ENCODE data around the gene CIB2. TPM values are rescaled to one million over a fixed set of nuclear protein-coding genes. Genes with fewer than 3 reads are reported as not detected.

Gene CIB2
- total RNA-seq: 9.7 and 15.2 TPM in 2 replicates

DNA sequence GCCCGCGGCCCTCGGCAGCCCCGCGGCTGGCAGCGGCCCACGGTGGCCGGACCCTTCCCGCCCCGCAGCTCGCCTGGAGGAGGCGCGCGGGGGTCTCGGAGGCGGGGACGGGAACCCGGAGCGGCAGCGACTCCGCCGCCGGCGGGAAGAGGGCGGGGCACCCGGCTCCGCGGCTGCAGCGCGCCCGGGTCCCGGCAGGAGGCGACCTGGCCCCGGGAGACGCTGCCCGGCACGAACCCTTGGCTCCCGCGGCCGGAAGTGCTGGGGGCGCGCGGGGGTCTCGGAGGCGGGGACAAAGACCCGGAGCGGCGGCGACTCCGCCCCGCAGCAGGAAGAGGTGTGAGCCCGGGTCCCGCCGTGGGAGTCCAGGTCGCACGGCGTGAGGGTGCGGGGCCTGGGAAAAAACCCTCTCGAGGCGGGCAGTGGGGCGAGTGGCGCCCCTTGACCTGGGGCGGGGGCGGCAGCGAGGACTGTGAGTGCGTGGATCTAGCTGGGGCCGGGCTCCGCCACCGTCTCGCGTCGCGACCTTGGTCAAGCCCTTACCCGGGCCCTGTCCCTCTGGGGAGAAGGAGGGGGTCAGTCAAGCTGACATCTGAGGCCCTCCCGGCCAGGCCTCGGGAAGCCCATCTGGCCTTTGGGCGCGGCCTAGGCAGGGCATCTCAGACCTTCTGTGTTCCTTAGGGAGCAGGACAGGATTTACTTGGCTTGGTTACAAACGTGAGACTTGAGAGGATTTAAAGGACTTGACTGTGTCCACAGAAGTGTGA lies at the start of gene CIB2:
Gene CIB2 (minus strand): TSS at position 151 of the 767 bp plus-strand sequence. CDS start 230 bp downstream, outside the sequence.

GRCh38 chr15:78149068-78149804 lies 18.0 kb upstream of the CIB2 start, which contains the start of gene IDH3A:
TSS of gene IDH3A (plus strand) at chr15:78149362. CDS start at chr15:78149404, 42 bp downstream.

DNA sequence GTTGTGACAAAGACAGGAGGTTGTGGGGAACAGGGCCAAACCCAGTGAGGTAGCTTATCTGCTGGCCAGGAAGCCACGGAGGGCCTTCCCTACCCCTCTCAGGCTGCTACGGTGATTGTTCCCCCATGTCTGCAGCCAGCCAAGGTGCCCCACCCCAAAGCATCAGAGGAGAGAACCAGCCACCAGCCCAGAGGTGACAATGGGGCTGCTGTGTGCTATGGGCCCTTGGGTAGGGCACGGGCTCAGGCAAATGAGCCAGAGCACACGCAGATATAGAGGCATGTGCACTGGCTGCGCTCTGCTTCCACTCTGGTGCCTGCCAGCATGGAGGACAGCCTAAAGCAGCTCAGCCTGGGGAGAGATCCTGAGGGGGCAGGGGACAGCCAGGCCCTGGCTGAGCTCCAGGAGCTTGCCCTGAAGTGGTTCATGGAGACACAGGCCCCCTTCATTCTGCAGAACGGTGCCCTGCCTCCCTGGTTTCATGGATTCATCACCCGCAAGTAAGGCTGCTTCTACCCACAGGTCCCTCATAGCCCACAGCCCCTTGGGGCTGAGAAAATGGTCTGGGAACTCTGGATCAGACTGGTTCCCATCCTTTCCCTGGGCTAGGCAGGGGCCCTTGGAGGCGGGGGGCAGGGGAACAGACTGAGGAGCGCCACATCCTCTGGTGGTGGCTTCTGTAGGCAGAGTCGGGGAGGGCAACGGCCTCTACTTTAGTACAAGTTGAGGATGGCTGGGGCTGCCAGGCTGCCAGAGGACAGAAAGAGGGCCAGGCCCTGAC lies 38.8 kb downstream of the CIB2 start, which contains the start of gene SH2D7:
Gene SH2D7 (plus strand): TSS at position 301 of the 781 bp plus-strand sequence. CDS start 24 bp downstream, at position 325.

GRCh38 chr15:78077053-78077870 lies 54.0 kb downstream of the CIB2 start, which contains the start of gene TBC1D2B:
TSS of gene TBC1D2B (minus strand) at chr15:78077711. CDS start at chr15:78077652, 59 bp downstream.

Other genes starting within 250 kb of the CIB2 start
- gene TBC1D2B, start 53.7 kb downstream of the CIB2 start, total RNA-seq: 13.3 and 19.0 TPM in 2 replicates
- not detected in 2 replicates for gene SH2D7, start 38.9 kb downstream of the CIB2 start, total RNA-seq
- gene IDH3A, start 17.9 kb upstream of the CIB2 start, total RNA-seq: 33.5 and 73.3 TPM in 2 replicates
- gene ACSBG1, start 103.1 kb upstream of the CIB2 start, total RNA-seq: not detected in 2 replicates
- gene DNAJA4, start 133.1 kb upstream of the CIB2 start, total RNA-seq: 2.2 and 3.2 TPM in 2 replicates
- 58.9 and 83.6 TPM in 2 replicates for gene SKIC8, start 168.2 kb upstream of the CIB2 start, total RNA-seq
- not detected in 2 replicates for gene CRABP1, start 208.9 kb upstream of the CIB2 start, total RNA-seq

All from hair follicular keratinocyte (primary cell).